ENCODE data around the gene WNT1.

- TF ChIP-seq CTCF (IDR thresholded peaks at IDR 0.05) (peak; percentile 67 to 92 (median 80)), POLR2A (IDR thresholded peaks at IDR 0.05) (no peak)
These were observed 10.0 kb downstream of the WNT1 start for GRCh38 chr12:48988030-48988649.
